SK-N-MC (cell line): Measurements from ENCODE around the gene EXPH5.

Source experiments
- EZH2 ChIP-seq: fragments of 200-600 bp; sonication (generic); IDR thresholded peaks from one replicate; pipeline ENCODE4 v1.6.1; 2017; ENCODE audit warnings: antibody characterized with exemption
- POLR2AphosphoS5 ChIP-seq: IDR thresholded peaks from 2 replicates; pipeline ENCODE4 v1.6.1; 2012; ENCODE audit warnings: mild to moderate bottlenecking, low read depth, low read length, borderline replicate concordance

DNA sequence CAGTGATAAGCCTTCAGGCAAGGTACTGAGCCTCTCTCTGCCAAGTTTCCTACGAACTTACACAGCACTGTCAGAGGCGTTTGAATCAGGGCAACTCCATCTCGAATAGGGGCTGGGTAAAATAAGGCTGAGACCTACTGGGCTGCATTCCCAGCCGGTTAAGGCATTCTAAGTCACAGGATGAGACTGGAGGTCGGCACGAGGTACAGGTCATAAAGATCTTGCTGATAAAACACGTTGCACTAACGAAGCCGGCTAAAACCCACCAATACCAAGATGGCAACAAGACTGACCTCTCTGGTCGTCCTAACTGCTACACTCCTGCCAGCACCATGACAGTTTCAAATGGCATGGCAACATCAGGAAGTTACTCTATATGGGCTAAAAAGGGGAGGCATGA lies 75.0 kb downstream of the EXPH5 start:
- TF ChIP-seq EZH2 (no peak), POLR2AphosphoS5 (no peak)
